Measurements from ENCODE around the gene OBP2A.

GRCh38 chr9:135499326-135500070, 46.4 kb upstream of the OBP2A start:
- no peak for TF ChIP-seq POLR2A (IDR thresholded peaks at IDR 0.05)
- TF ChIP-seq CTCF (IDR thresholded peaks at IDR 0.05) = no peak
- no peak for TF ChIP-seq POLR2AphosphoS5 (IDR thresholded peaks at IDR 0.05)
- TF ChIP-seq EP300 (IDR thresholded peaks at IDR 0.05; ENCODE audit: low read depth) = no peak

Measured in transverse colon (tissue), 4 donors.